GM12878 (cell line): Measurements from ENCODE around the gene EHD2. TPM values are rescaled to one million over a fixed set of nuclear protein-coding genes. Genes with fewer than 3 reads are reported as not detected.

ENCODE experiments used
- ATAC-seq: fragments of 200-7000 bp; cut with Tn5 transposase; 3 replicates; pipeline ENCODE4 v1.9.1; 2020; ENCODE audit warnings: mild to moderate bottlenecking, moderate library complexity
- BruUV-seq: library from RNA; stranded (reverse); fragments of 400-500 nt; replicated peaks from 2 replicates; lab custom pipeline; 2021; lab: Mats Ljungman, UMichigan
- CTCF ChIA-PET: fragments of 300-600 bp; sonication (Branson Sonifier 250); formaldehyde crosslinking; extraction: SDS; loops from one replicate; lab custom pipeline; 2021; ENCODE audit warnings: inconsistent platforms; lab: Yijun Ruan, JAX
- POLR2A ChIA-PET: fragments of 350-600 bp; formaldehyde crosslinking; extraction: SDS; loops from one replicate; lab custom pipeline; 2021; ENCODE audit warnings: inconsistent platforms; lab: Charles Lee
- RAD21 ChIA-PET: fragments of 300-600 bp; sonication (Branson Sonifier 250); formaldehyde crosslinking; loops from one replicate; lab custom pipeline; 2023; ENCODE audit warnings: antibody characterized with exemption; ENCODE audit not compliant: unreplicated experiment; lab: Charles Lee
- SMC1A ChIA-PET: fragments of 300-600 bp; sonication (Branson Sonifier 250); formaldehyde crosslinking; loops from one replicate; lab custom pipeline; 2023; ENCODE audit not compliant: unreplicated experiment, uncharacterized antibody; lab: Charles Lee
- DNase-seq: peaks from one replicate; pipeline ENCODE4 v3.0.0-alpha.2; 2011; ENCODE audit warnings: low read depth, low spot score
- FAIRE-seq: peaks from 3 replicates; lab custom pipeline; 2011; peaks lifted over from hg19 to GRCh38; lab: Jason Lieb, UNC
- H2AFZ ChIP-seq: 2 replicates; pipeline ENCODE4 v1.6.0; 2011; ENCODE audit warnings: low read depth, low read length, control low read depth; ENCODE audit not compliant: control insufficient read depth
- H3K27ac ChIP-seq: 2 replicates; pipeline ENCODE4 v1.5.1; 2011; ENCODE audit warnings: control low read depth; ENCODE audit not compliant: control insufficient read depth, insufficient read depth
- H3K27me3 ChIP-seq, 2 experiments: replicated peaks in 1 of 2; 2 replicates each; pipeline versions ENCODE4 v1.6.0 to v1.6.1; 2011; ENCODE audit warnings: low read length in 1 of 2; ENCODE audit not compliant: control insufficient read depth in 2 of 2, insufficient read depth in 2 of 2
- H3K36me3 ChIP-seq, 2 experiments: 2 replicates each; pipeline ENCODE4 v1.5.1; 2011; ENCODE audit warnings: low read length in 1 of 2; ENCODE audit not compliant: control insufficient read depth in 2 of 2, insufficient read depth in 2 of 2
- H3K4me1 ChIP-seq: 2 replicates; pipeline ENCODE4 v1.6.1; 2011; ENCODE audit warnings: mild to moderate bottlenecking, low read length, moderate library complexity, mixed read lengths; ENCODE audit not compliant: control insufficient read depth, insufficient read depth
- H3K4me2 ChIP-seq: 2 replicates; pipeline ENCODE4 v1.6.0; 2011; ENCODE audit warnings: control low read depth; ENCODE audit not compliant: control insufficient read depth, insufficient read depth
- H3K4me3 ChIP-seq: fragments of 200-600 bp; sonication (generic); 2 replicates; pipeline ENCODE4 v1.5.1; 2016
- H3K79me2 ChIP-seq: 2 replicates; pipeline ENCODE4 v1.6.0; 2011; ENCODE audit warnings: low read length; ENCODE audit not compliant: control insufficient read depth, insufficient read depth
- H3K9ac ChIP-seq: 2 replicates; pipeline ENCODE4 v1.8.0; 2011; ENCODE audit warnings: low read length, control low read depth, mixed read lengths; ENCODE audit not compliant: control insufficient read depth, insufficient read depth
- H3K9me3 ChIP-seq: replicated peaks from 3 replicates; pipeline ENCODE4 v1.5.1; 2011; ENCODE audit warnings: mild to moderate bottlenecking, low read length; ENCODE audit not compliant: control insufficient read depth, insufficient read depth
- H4K20me1 ChIP-seq: 2 replicates; pipeline ENCODE4 v1.6.0; 2011; ENCODE audit not compliant: control insufficient read depth, insufficient read depth
- LARP7 ChIP-seq: fragments of 450-650 bp; IDR thresholded peaks from 2 replicates; pipeline ENCODE4 v1.6.1; 2017; ENCODE audit warnings: mild to moderate bottlenecking
- NR2C1 ChIP-seq: fragments of 450-650 bp; IDR thresholded peaks from 2 replicates; pipeline ENCODE4 v1.6.1; 2017; ENCODE audit warnings: antibody characterized with exemption, mild to moderate bottlenecking, moderate library complexity
- NR2F1 ChIP-seq: fragments of 450-650 bp; conservative IDR thresholded peaks from 2 replicates; pipeline ENCODE4 v1.6.1; 2017; ENCODE audit warnings: mild to moderate bottlenecking
- PKNOX1 ChIP-seq: fragments of 450-650 bp; IDR thresholded peaks from 2 replicates; pipeline ENCODE4 v1.6.1; 2016; ENCODE audit warnings: mild to moderate bottlenecking
- POLR2A ChIP-seq: IDR thresholded peaks from 2 replicates; pipeline ENCODE4 v1.6.1; 2011; ENCODE audit warnings: low read depth, mild to moderate bottlenecking, low read length
- POLR2AphosphoS5 ChIP-seq: IDR thresholded peaks from 2 replicates; pipeline ENCODE4 v1.6.1; 2011; ENCODE audit warnings: mild to moderate bottlenecking, low read length, inconsistent platforms
- RELA ChIP-seq: fragments of 450-650 bp; IDR thresholded peaks from 2 replicates; pipeline ENCODE4 v1.8.0; 2014; ENCODE audit warnings: borderline replicate concordance; ENCODE audit not compliant: partially characterized antibody
- WGBS: methylation state at CpG from one replicate; pipeline ENCODE4 v1.1.6; 2016; ENCODE audit warnings: low lambda C conversion rate; ENCODE audit not compliant: insufficient replicate concordance, insufficient coverage; ENCODE audit errors: missing lambda C conversion rate; 5-methylcytosine and 5-hydroxymethylcytosine counted together
- in situ Hi-C: fragments of 300-500 bp; cut with MboI; formaldehyde crosslinking; loops from 9 replicates; pipeline ENCODE4 v1.14.3; 2018; ENCODE audit warnings: mixed read lengths
- intact Hi-C: fragments of 100-400 bp; cut with micrococcal nuclease; formaldehyde crosslinking; loops from one replicate; pipeline ENCODE4 v1.14.2; 2022; ENCODE audit not compliant: unreplicated experiment
- polyA plus RNA-seq, 11 experiments: library from polyadenylated mRNA; depleted of rRNA in 4 of 11; unstranded in 6 of 11; stranded (reverse) in 5 of 11; fragments of >200 nt; fragmentation: Nextera tagmentation in 4 of 11; fragmentation: Illumina TruSeq in 1 of 11; extraction: Ambion mirVana in 4 of 11; extraction: Trizol in 1 of 11; gene quantifications; 1 replicate in 1 of 11; 2 replicates in 10 of 11; pipeline versions ENCODE4 v1.2.1 to v1.2.3, GENCODE V29; 2011 to 2016; ENCODE audit warnings: inconsistent platforms in 2 of 11, missing spikeins in 2 of 11, low read depth in 1 of 11
- total RNA-seq, 4 experiments: library from RNA; depleted of rRNA in 3 of 4; stranded (reverse); fragments of >200 nt in 3 of 4; fragmentation: Illumina TruSeq in 1 of 4; extraction: Trizol in 1 of 4; gene quantifications; 2 replicates each; pipeline versions ENCODE4 v1.2.1 to v1.2.3, GENCODE V29; 2013 to 2021

The EHD2 gene
- total and polyA plus RNA-seq, 10 of the 15 experiments (the other 5 are each of a cell fraction or from before 2014, with no cell fraction given) = 0.12 to 0.24 (median 0.23) TPM; not detected in 7

DNA sequence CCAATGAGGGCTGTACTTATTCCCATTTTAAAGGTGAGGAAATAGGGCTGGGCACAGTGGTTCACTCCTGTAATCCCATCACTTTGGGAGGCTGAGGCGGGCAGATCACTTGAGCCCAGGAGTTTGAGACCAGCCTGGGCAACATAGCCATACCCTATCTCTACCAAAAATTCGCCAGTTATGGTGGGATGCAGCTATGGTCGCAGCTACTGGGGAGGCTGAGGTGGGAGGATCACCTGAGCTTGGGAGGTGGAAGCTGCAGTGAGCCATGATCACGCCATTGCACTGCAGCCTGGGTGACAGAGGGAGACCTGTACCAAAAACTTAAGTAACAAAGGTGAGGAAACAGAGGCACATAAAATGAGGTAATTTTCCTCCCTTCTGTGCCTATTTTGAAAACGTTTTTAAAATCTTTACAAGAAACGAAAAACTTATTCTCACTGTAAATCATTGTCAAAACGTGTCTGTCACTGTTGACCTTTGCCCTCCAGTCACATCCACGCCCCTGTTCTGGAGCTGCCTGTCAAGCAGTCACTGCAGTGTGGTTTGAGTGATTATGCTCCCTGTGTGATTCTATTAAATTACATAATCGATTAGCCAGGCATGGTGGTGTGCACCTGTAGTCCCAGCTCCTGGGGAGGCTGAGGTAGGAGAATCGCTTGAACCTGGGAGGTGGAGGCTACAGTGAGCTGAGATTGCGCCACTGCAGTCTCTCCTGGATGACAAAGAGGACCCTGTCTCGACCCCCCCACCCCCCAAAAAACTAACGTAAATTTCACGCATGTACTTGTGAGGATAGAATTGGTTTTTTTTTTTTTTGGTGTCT is 44.6 kb downstream of the EHD2 start:
- no peaks in the 10 kb centered on the region for H3K27me3 ChIP-seq
- 87% methylated on average over 14 of the region's 14 CpGs for WGBS
- FAIRE-seq = no peak
- no peak for ATAC-seq
- intact Hi-C loops = no loop called here
- ChIA-PET POLR2A (no interaction called here), SMC1A (no interaction called here), RAD21 (no interaction called here), CTCF (interaction anchor here (0.9 to 1.8 kb wide), 2 partner anchors 8 to 9 kb away, joined by 3 to 5 read pairs; no protein-coding TSS in a partner anchor)
- TF ChIP-seq RELA (no peak), NR2F1 (peak; percentile 41; the same call in 1 of the 2 replicates), PKNOX1 (peak; percentile 56; the same call in 1 of the 2 replicates), NR2C1 (peak; percentile 31; the same call in 1 of the 2 replicates), POLR2AphosphoS5 (peak; percentile 51; the same call in 1 of the 2 replicates), LARP7 (no peak), POLR2A (0 out of 2 replicates have a peak, but pooled peaks have one; percentile 21)
- no peak overlapping the region for H3K27ac ChIP-seq
- no peak overlapping the region for H2AFZ ChIP-seq
- no peaks in the 10 kb centered on the region for H3K79me2 ChIP-seq
- no peak overlapping the region for H3K9ac ChIP-seq
- H3K4me3 ChIP-seq = no peak overlapping the region
- DNase-seq = no peak
- no peaks in the 10 kb centered on the region; the same call in 2 of the 3 replicates for H3K9me3 ChIP-seq
- 0 out of 2 replicates have a peak, but pooled peaks cover 3% of the 10 kb centered on the region for H3K4me1 ChIP-seq
- peaks cover 16 to 33% of the 10 kb centered on the region in 2 experiments; a peak in 3 of 4 replicates for H3K36me3 ChIP-seq
- H4K20me1 ChIP-seq = no peaks in the 10 kb centered on the region
- BruUV-seq = TSS peak; percentile 16
- in situ Hi-C loops = no loop called here
- no peak overlapping the region for H3K4me2 ChIP-seq
